Chondrocyte (in vitro differentiated cells): ENCODE measurements around the gene CYP3A5. TPM values are rescaled to one million over a fixed set of nuclear protein-coding genes. Genes with fewer than 3 reads are reported as not detected.

ENCODE experiments used
- DNase-seq: peaks from one replicate; pipeline ENCODE4 v3.0.0; 2021; ENCODE audit warnings: mixed read lengths, low spot score
- H3K27ac Mint-ChIP-seq: one replicate; pipeline ENCODE4 v1.8.0; 2021; ENCODE audit warnings: mild to moderate bottlenecking, moderate library complexity, mixed read lengths; ENCODE audit not compliant: unreplicated experiment
- H3K27me3 Mint-ChIP-seq: 2 replicates; pipeline ENCODE4 v1.8.0; 2021; ENCODE audit warnings: low read depth, mixed read lengths
- H3K36me3 Mint-ChIP-seq: 2 replicates; pipeline ENCODE4 v1.8.0; 2021; ENCODE audit warnings: low read depth, mixed read lengths
- H3K4me1 Mint-ChIP-seq: 2 replicates; pipeline ENCODE4 v1.8.0; 2021; ENCODE audit warnings: low read depth, mild to moderate bottlenecking, mixed read lengths
- H3K4me3 Mint-ChIP-seq: one replicate; pipeline ENCODE4 v1.8.0; 2021; ENCODE audit warnings: mild to moderate bottlenecking, moderate library complexity, mixed read lengths; ENCODE audit not compliant: unreplicated experiment
- H3K9me3 Mint-ChIP-seq: 2 replicates; pipeline ENCODE4 v1.8.0; 2021; ENCODE audit warnings: low read depth, mixed read lengths
- total RNA-seq: library from RNA; stranded (reverse); gene quantifications from 3 replicates; pipeline ENCODE4 v1.2.1, GENCODE V29; 2021
- TF ChIP-seq, protein P1 (sequence below): fragments of 200-600 bp; sonication (generic); IDR thresholded peaks from 2 replicates; pipeline ENCODE4 v1.5.0; 2021; ENCODE audit warnings: antibody characterized with exemption, mild to moderate bottlenecking, moderate library complexity

Gene CYP3A5
- total RNA-seq, 1 donor from 2014 or later = not detected

DNA sequence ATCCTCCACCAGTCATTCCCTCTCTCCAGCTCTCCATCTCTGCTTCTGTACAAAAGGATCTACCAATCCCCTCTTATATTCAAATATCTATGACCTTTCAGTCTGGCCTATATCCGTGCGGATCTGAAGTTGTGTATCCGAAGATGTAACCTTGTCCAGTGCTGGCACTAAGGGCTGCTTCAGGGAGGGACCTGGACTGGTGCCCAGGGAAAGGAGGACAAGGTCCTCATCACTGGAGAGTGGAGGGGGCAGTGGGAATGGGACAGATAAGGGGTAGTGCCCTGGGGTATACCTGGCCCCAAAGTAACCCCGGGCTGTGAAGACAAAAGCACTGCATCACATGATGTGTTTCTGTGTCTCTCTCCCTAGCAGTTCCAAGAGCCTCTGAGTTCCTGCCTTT is 80.0 kb downstream of the CYP3A5 start:
- Mint-ChIP-seq H3K4me3 (no peak overlapping the region), H3K4me1 (no peaks in the 10 kb centered on the region), H3K36me3 (no peaks in the 10 kb centered on the region), H3K9me3 (no peaks in the 10 kb centered on the region), H3K27me3 (no peaks in the 10 kb centered on the region), H3K27ac (no peak overlapping the region)
- no peak for DNase-seq
- TF ChIP-seq, protein P1, sequence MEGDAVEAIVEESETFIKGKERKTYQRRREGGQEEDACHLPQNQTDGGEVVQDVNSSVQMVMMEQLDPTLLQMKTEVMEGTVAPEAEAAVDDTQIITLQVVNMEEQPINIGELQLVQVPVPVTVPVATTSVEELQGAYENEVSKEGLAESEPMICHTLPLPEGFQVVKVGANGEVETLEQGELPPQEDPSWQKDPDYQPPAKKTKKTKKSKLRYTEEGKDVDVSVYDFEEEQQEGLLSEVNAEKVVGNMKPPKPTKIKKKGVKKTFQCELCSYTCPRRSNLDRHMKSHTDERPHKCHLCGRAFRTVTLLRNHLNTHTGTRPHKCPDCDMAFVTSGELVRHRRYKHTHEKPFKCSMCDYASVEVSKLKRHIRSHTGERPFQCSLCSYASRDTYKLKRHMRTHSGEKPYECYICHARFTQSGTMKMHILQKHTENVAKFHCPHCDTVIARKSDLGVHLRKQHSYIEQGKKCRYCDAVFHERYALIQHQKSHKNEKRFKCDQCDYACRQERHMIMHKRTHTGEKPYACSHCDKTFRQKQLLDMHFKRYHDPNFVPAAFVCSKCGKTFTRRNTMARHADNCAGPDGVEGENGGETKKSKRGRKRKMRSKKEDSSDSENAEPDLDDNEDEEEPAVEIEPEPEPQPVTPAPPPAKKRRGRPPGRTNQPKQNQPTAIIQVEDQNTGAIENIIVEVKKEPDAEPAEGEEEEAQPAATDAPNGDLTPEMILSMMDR = no peak

Other genes with a start within 250 kb of the CYP3A5 start
- 4.4 to 5.8 TPM (median 5.4 TPM) in 3 replicates for gene PTCD1, start 241.2 kb downstream of the CYP3A5 start, total RNA-seq
- gene CPSF4, start 241.1 kb downstream of the CYP3A5 start, total RNA-seq = 25.4 to 36.6 TPM (median 29.0 TPM) in 3 replicates
- gene ATP5MF, start 213.8 kb downstream of the CYP3A5 start, total RNA-seq = 225 to 264 TPM (median 239 TPM) in 3 replicates
- gene ZNF789, start 207.1 kb downstream of the CYP3A5 start, total RNA-seq = 7.3 to 15.2 TPM (median 10.0 TPM) in 3 replicates
- gene ZNF394, start 179.7 kb downstream of the CYP3A5 start, total RNA-seq = 13.9 to 21.2 TPM (median 15.7 TPM) in 3 replicates
- gene ZKSCAN5, start 175.3 kb downstream of the CYP3A5 start, total RNA-seq = 11.5 to 12.4 TPM (median 11.5 TPM) in 3 replicates
- gene FAM200A, start 127.9 kb downstream of the CYP3A5 start, total RNA-seq = 3.3 to 5.1 TPM (median 3.9 TPM) in 3 replicates
- gene ZNF655, start 121.4 kb downstream of the CYP3A5 start, total RNA-seq = 38.8 to 45.3 TPM (median 41.6 TPM) in 3 replicates
- gene TMEM225B, start 81.7 kb downstream of the CYP3A5 start, total RNA-seq = 0.56 to 1.8 TPM (median 0.75 TPM) in 3 replicates
- 10.4 to 19.9 TPM (median 14.1 TPM) in 3 replicates for gene ZSCAN25, start 63.0 kb downstream of the CYP3A5 start, total RNA-seq
- not detected in 3 replicates for gene CYP3A7, start 55.2 kb upstream of the CYP3A5 start, total RNA-seq
- not detected in 3 replicates for gene CYP3A4, start 104.2 kb upstream of the CYP3A5 start, total RNA-seq
- gene CYP3A43, start 148.0 kb upstream of the CYP3A5 start, total RNA-seq = not detected in 3 replicates
- gene OR2AE1, start 197.0 kb upstream of the CYP3A5 start, total RNA-seq = 0.39 TPM in 1 of 3 replicates, not detected in the others
- 11.1 to 12.1 TPM (median 11.5 TPM) in 3 replicates for gene TRIM4, start 239.5 kb upstream of the CYP3A5 start, total RNA-seq
- not detected in 3 replicates for gene GJC3, start 249.6 kb upstream of the CYP3A5 start, total RNA-seq